Muscle of back (tissue), 10 donors: ENCODE data around the gene WRAP73. TPM values are rescaled to one million over a fixed set of nuclear protein-coding genes. Genes with fewer than 3 reads are reported as not detected.

Experiments
- polyA plus RNA-seq, 10 donors: library from polyadenylated mRNA; unstranded; fragments of 120-200 nt; gene quantifications; one replicate each; pipeline ENCODE4 v1.2.1, GENCODE V29; 2013; ENCODE audit not compliant: insufficient read length in 10 of 10

WRAP73 gene
- polyA plus RNA-seq, 10 donors = 10.1 to 12.3 (median 11.7) TPM

Other genes with a start within 250 kb of the WRAP73 start
- gene ARHGEF16, start 195.4 kb downstream of the WRAP73 start, polyA plus RNA-seq = 1 to 10 TPM in 2 of 10 donors, under 1 TPM in 8; 0.23 to 1.5 (median 0.45) TPM
- 10 to 100 TPM in 4 of 10 donors, 1 to 10 TPM in 6; 6.3 to 37.6 (median 9.5) TPM for gene MEGF6, start 38.6 kb downstream of the WRAP73 start, polyA plus RNA-seq
- 10 to 100 TPM; 25.7 to 31.7 (median 29.7) TPM for gene TPRG1L, start 25.1 kb downstream of the WRAP73 start, polyA plus RNA-seq
- 1 to 10 TPM in 5 of 10 donors, under 1 TPM in 5; 0.60 to 3.2 (median 0.91) TPM for gene TP73, start 2.4 kb upstream of the WRAP73 start, polyA plus RNA-seq
- under 1 TPM in 9 of 10 donors, not detected in 1; 0.09 to 0.30 (median 0.16) TPM for gene CCDC27, start 102.3 kb upstream of the WRAP73 start, polyA plus RNA-seq
- gene SMIM1, start 122.6 kb upstream of the WRAP73 start, polyA plus RNA-seq = 1 to 10 TPM; 1.6 to 5.7 (median 3.3) TPM
- gene LRRC47, start 146.4 kb upstream of the WRAP73 start, polyA plus RNA-seq = 10 to 100 TPM; 40.9 to 53.9 (median 48.2) TPM
- gene CEP104, start 207.1 kb upstream of the WRAP73 start, polyA plus RNA-seq = 10 to 100 TPM; 14.4 to 26.8 (median 21.0) TPM
- gene DFFB, start 207.4 kb upstream of the WRAP73 start, polyA plus RNA-seq = 1 to 10 TPM; 3.5 to 7.6 (median 5.0) TPM